T-helper 2 cell treated with Interferon-gamma antibody and Interleukin-4, amounts not matched to agents 5 μg/mL and 100 μg/mL, for 36 hours (primary cell): Measurements from ENCODE around the gene MEX3B.

Experiments used
- DNase-seq: peaks from one replicate; pipeline ENCODE4 v3.0.0; 2021; ENCODE audit warnings: low spot score
- H3K27ac Mint-ChIP-seq: one replicate; pipeline ENCODE4 v1.8.0; 2021; ENCODE audit warnings: mild to moderate bottlenecking, mixed read lengths
- H3K27me3 Mint-ChIP-seq: one replicate; pipeline ENCODE4 v1.8.0; 2021; ENCODE audit warnings: low read depth, mixed read lengths
- H3K36me3 Mint-ChIP-seq: one replicate; pipeline ENCODE4 v1.8.0; 2021; ENCODE audit warnings: low read depth, mixed read lengths
- H3K4me1 Mint-ChIP-seq: one replicate; pipeline ENCODE4 v1.8.0; 2021; ENCODE audit warnings: low read depth, mixed read lengths
- H3K4me3 Mint-ChIP-seq: one replicate; pipeline ENCODE4 v1.8.0; 2022; ENCODE audit warnings: mild to moderate bottlenecking, moderate library complexity, mixed read lengths
- H3K9me3 Mint-ChIP-seq: one replicate; pipeline ENCODE4 v1.8.0; 2021; ENCODE audit warnings: mixed read lengths

Gene MEX3B

GRCh38 chr15:82062479-82063454, 16.9 kb upstream of the MEX3B start:
- H3K9me3 Mint-ChIP-seq: no peaks in the 10 kb centered on the region
- H3K4me1 Mint-ChIP-seq: no peaks in the 10 kb centered on the region
- no peak overlapping the region for H3K4me3 Mint-ChIP-seq
- no peak overlapping the region for H3K27ac Mint-ChIP-seq
- H3K27me3 Mint-ChIP-seq: peaks cover 29% of the 10 kb centered on the region
- DNase-seq: no peak
- H3K36me3 Mint-ChIP-seq: no peaks in the 10 kb centered on the region

GRCh38 chr15:82060817-82061216, 15.0 kb upstream of the MEX3B start:
- Mint-ChIP-seq H3K9me3 (no peaks in the 10 kb centered on the region), H3K4me3 (no peak overlapping the region), H3K4me1 (no peaks in the 10 kb centered on the region), H3K27ac (no peak overlapping the region), H3K36me3 (no peaks in the 10 kb centered on the region), H3K27me3 (peaks cover 43% of the 10 kb centered on the region)
- DNase-seq: no peak

GRCh38 chr15:82058517-82059204, 12.8 kb upstream of the MEX3B start:
- H3K4me3 Mint-ChIP-seq: no peak overlapping the region
- no peak for DNase-seq

DNA sequence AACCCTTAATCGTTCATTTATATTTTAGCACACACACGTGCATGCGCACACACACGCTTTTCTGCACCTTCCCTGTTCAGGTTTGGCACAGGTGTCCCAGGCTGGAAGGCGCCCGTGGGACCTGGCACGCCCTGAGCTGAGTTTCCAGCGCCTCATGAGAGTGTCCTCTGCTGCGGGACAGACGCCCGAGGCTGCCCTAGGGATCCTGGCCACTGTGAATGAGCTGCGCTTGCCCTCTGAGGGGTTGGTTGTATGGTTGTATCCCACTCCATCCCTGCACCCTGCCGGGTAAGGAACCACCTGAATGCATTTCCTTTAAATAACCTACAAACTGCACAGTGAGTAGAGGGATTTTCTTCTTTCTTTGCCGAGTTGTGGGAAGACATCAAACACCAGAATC, 12.2 kb upstream of the MEX3B start:
- H3K4me1 Mint-ChIP-seq: no peaks in the 10 kb centered on the region
- no peak overlapping the region for H3K4me3 Mint-ChIP-seq
- peaks cover 41% of the 10 kb centered on the region for H3K27me3 Mint-ChIP-seq
- H3K36me3 Mint-ChIP-seq: no peaks in the 10 kb centered on the region
- H3K9me3 Mint-ChIP-seq: no peaks in the 10 kb centered on the region
- H3K27ac Mint-ChIP-seq: no peak overlapping the region
- no peak for DNase-seq

More at GRCh38 chr15:82058517-82059204, 12.8 kb upstream of the MEX3B start:
- Mint-ChIP-seq H3K27ac (no peak overlapping the region), H3K36me3 (no peaks in the 10 kb centered on the region), H3K9me3 (no peaks in the 10 kb centered on the region), H3K4me1 (no peaks in the 10 kb centered on the region), H3K27me3 (peaks cover 41% of the 10 kb centered on the region)

GRCh38 chr15:82056958-82057823, 11.4 kb upstream of the MEX3B start:
- H3K4me3 Mint-ChIP-seq: no peak overlapping the region
- peaks cover 38% of the 10 kb centered on the region for H3K27me3 Mint-ChIP-seq
- no peak overlapping the region for H3K27ac Mint-ChIP-seq
- H3K9me3 Mint-ChIP-seq: no peaks in the 10 kb centered on the region
- H3K36me3 Mint-ChIP-seq: no peaks in the 10 kb centered on the region
- DNase-seq: no peak
- H3K4me1 Mint-ChIP-seq: no peaks in the 10 kb centered on the region

DNA sequence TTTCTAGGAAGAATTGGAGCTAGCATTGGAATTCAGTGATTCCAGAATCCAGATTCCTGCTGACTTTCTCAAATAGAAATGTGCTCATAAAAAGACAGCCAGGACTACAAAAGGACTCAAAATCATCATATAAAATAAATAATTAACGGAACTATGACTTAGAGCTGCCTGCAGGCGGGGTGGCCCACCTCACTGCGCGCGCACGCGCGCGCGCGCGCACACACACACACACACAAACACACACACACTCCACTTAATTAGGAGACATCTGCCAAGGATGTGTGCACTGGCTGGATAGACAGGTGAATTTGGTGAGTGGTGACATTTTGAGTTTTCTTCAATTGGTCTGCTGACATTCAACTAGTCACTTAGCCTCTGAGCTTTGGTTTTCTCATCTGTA, 6.9 kb upstream of the MEX3B start:
- Mint-ChIP-seq H3K9me3 (no peaks in the 10 kb centered on the region), H3K36me3 (no peaks in the 10 kb centered on the region), H3K27ac (no peak overlapping the region), H3K4me1 (no peaks in the 10 kb centered on the region), H3K27me3 (peaks cover 41% of the 10 kb centered on the region), H3K4me3 (no peak overlapping the region)
- DNase-seq: no peak

DNA sequence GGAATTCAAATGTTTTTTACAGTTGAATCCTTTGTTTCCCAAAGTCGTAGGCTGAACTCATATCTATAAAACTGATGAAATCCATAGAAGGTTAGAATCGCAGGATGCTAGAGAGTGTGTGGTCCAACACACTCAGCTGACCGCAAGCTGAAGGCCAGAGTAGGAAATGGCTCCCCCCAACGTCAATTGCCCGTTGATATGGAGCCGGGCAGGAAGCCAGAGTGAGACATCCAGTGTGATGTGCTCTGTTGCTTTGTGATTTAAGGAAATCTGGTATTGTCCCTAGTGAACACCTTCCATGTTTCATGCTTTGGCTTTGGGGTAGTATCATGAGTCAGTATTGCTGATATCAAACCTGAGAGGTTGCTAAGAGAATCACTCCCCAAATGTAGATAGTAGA, 5.8 kb upstream of the MEX3B start:
- H3K4me1 Mint-ChIP-seq: no peaks in the 10 kb centered on the region
- no peak for DNase-seq
- H3K4me3 Mint-ChIP-seq: no peak overlapping the region
- no peak overlapping the region for H3K27ac Mint-ChIP-seq
- peaks cover 36% of the 10 kb centered on the region for H3K27me3 Mint-ChIP-seq
- no peaks in the 10 kb centered on the region for H3K9me3 Mint-ChIP-seq
- H3K36me3 Mint-ChIP-seq: no peaks in the 10 kb centered on the region

DNA sequence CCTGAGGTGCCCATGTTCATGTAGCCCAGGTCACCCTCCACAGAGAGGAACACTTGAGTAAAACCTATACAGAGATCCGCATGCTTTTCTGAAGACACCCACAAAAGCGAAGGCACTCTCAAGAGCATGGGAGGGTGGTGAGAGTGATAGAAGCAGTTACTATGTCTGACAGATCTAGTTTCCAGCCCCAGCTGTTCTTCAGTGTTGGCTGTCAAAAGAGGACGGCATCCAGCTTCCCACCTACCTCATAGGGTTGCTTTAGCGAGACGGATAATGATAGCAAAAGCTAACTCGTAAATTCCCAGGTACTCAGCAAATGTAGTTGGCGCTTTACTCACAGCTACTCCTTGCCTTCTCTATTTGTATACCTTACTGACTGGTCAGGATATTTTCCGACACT, 3.0 kb upstream of the MEX3B start:
- no peak overlapping the region for H3K27ac Mint-ChIP-seq
- DNase-seq: no peak
- no peaks in the 10 kb centered on the region for H3K9me3 Mint-ChIP-seq
- peaks cover 35% of the 10 kb centered on the region for H3K27me3 Mint-ChIP-seq
- no peaks in the 10 kb centered on the region for H3K36me3 Mint-ChIP-seq
- peaks cover 9% of the 10 kb centered on the region for H3K4me1 Mint-ChIP-seq
- H3K4me3 Mint-ChIP-seq: no peak overlapping the region

- no peaks in the 10 kb centered on the region for H3K9me3 Mint-ChIP-seq
- H3K4me3 Mint-ChIP-seq: peak overlapping the region; percentile 65
- no peaks in the 10 kb centered on the region for H3K36me3 Mint-ChIP-seq
- H3K27me3 Mint-ChIP-seq: peaks cover 37% of the 10 kb centered on the region
- H3K4me1 Mint-ChIP-seq: peaks cover 9% of the 10 kb centered on the region
- DNase-seq: no peak
- peak overlapping the region; percentile 26 for H3K27ac Mint-ChIP-seq
These were observed 1.9 kb upstream of the MEX3B start for GRCh38 chr15:82047453-82048400.

DNA sequence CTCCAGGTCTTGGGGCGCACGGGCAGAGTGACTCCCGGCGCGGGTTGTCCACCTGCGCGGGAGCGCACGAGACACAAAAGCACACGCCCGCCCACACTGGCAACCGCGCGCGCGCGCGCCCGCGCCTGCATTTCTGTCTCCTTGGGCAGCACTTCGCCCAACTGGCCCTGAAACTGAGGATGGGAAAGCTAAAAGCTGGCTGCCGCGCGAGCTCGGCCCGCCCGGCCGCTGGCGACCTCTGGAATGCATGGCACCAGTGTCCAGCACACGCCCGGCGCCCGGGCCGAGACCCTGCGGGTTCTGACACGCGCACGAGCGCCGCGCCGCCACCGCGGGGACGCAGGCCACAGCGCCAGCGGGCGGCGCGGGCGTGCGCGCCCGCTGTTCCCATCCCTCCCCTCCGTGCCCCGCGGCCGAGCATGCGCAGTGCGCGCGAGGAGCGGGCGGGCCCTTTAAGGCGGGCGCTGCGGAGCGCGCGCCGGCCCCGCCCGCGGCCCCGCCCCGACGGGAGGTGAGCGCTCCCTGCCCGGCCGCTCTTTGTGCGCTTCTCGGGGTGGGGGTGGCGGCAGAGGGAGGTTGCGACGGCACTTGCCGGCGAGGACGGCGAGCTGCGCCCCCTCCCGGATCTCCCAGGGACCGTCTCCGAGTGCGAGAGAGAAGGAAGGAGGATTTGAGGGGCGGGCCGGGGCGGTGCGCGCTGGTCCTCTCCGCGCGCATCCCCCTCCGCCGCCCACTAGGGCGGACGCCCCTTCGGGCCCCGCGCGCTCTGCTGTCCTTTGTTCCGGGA, 1.0 kb upstream of the MEX3B start:
- H3K27me3 Mint-ChIP-seq: peaks cover 37% of the 10 kb centered on the region
- no peaks in the 10 kb centered on the region for H3K9me3 Mint-ChIP-seq
- H3K36me3 Mint-ChIP-seq: no peaks in the 10 kb centered on the region
- H3K4me1 Mint-ChIP-seq: peaks cover 9% of the 10 kb centered on the region
- peak overlapping the region; percentile 87 for H3K27ac Mint-ChIP-seq
- peak overlapping the region; percentile 93 for H3K4me3 Mint-ChIP-seq
- peak; percentile 90 for DNase-seq

DNA sequence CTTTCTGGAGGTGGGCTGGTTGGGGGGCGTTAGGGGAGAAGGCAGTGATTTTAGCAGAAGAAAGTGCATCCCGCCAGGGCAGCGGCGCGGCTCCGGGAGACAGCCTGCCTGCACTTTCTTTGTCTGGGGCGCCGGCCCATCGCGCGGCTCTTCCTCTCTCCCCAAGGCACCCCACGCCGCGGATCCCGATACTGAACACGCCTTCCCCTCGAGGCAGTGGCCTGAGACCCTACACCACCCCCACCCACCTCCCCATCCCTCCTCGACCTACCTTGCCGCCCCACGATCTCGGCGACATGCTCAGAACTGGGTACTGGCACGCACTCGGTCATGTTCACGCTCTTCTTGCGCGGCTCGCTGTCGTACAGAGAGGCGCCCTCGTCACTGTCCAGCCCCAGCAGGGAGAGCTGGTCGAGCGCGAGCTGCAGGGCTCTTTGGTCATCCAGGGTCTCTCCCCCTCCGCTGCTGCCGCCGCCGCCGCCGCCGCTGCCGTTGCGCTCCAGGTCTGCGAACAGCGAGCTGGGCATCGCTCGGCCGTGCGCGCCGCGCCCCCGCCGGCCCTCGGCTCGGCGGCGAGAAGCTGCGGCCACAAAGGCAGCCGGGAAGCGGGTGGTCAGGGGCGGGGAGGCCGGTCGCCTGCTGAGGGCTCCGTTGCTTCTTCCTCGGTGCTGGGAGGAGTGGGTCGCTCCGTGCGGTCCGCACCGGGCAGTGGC, 483 bp downstream of the MEX3B start:
- peaks cover 9% of the 10 kb centered on the region for H3K4me1 Mint-ChIP-seq
- peak overlapping the region; percentile 52 for H3K27ac Mint-ChIP-seq
- H3K9me3 Mint-ChIP-seq: no peaks in the 10 kb centered on the region
- H3K27me3 Mint-ChIP-seq: peaks cover 40% of the 10 kb centered on the region
- H3K4me3 Mint-ChIP-seq: peak overlapping the region; percentile 86
- DNase-seq: peak; percentile 23
- no peaks in the 10 kb centered on the region for H3K36me3 Mint-ChIP-seq
